Hematopoietic multipotent progenitor cell (in vitro differentiated cells): ENCODE measurements around the gene MLC1. TPM values are rescaled to one million over a fixed set of nuclear protein-coding genes. Genes with fewer than 3 reads are reported as not detected.

Source experiments
- DNase-seq, 3 donors: peaks; one replicate each; pipeline ENCODE4 v3.0.0-alpha.2; 2011 to 2015; ENCODE audit warnings: low read depth in 2 of 3, low spot score in 2 of 3
- total RNA-seq: library from RNA; depleted of rRNA; stranded (reverse); fragments of >200 nt; gene quantifications from one replicate; pipeline ENCODE4 v1.2.3, GENCODE V29; 2012

Gene MLC1
- total RNA-seq, 1 donor, result 139 TPM

DNA sequence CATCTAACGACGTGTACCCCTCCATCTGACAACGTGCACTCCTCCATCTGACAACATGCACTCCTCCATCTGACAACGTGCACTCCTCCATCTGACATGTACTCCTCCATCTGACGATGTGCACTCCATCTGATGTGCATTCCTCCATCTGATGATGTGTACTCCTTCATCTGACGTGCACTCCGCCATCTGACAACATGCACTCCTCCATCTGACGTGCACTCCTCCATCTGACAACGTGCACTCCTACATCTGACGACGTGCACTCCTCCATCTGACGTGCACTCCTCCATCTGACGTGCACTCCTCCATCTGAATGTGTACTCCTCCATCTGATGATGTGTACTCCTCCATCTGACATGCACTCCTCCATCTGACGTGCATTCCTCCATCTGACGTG lies 64.6 kb downstream of the MLC1 start:
- no peak for DNase-seq

DNA sequence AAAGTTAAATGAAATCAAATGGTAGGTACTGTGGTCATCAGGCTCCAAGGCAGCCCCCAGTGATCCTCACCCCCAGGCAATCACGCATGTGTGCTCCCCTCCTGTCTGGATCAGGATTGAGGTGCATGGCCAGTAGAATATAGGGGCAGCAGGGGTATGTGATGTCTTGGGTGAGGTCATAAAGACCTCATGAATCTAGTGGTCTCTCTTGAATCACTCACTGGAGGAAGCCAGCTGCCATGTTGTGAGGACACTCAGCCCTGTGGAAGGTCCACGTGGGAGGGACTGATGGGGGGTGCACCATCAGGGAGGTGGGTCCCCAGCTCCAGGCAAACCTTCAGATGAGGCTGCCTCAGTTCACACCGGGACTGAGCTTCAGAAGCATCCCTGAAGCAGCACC lies 65.9 kb downstream of the MLC1 start:
- no peak for DNase-seq

DNA sequence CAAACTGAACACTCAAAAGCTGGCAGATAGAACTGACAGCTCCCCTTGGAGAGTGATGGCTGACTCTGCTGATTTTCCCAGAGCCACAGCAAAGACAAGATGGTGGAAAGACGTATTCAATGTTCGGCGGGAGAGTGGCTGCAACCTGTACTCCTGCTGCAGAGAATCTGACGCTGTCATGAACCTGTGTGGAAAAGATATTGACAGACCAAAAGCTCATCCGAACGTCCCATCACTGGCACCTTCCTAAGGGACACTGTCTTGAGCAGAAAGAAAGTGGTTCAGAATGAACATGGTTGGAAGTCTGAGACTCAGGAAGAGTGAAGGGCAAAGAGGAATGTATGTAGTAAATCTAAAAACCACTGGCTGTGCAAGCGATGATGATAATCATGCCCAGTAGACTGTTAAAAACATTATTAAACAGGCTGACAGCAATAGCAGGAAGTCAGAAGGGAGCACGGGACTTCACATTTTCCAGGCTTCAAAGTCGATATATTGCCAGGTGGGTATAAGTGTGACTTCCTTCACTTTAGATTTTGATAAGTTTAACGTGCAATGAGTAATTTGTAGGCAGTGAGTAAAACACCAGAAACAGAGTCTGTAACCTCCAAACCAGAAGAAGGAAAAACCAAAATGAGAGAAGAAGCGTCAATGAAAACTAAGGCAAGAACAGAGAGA lies 66.5 kb downstream of the MLC1 start:
- peak in 1 of 3 donors; percentile 26 for DNase-seq

DNA sequence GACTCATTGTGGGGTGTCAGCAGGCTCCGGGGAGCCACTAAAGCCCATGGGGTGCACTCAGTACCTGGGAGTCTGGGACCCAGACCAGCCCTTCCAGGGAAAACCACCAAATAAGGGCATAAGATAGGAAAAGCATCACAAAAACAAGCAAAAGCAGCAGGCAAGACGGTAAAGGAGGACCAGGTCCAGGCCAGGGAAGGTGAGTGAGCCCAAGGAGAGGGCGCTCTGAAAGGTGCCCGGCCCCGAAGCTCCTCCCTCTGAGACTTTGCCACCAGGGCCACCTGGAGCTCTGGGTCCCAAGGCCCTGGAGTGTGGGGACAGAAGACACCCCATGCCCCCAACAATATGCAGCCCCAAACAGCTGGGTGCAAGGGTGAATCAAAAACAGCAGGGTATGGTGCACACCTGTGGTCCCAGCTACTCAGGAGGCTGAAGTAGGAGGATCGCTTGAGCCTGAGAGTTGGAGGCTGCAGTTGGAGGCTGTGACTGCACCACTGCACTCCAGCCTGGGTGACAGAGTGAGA lies 67.5 kb downstream of the MLC1 start:
- no peak for DNase-seq

DNA sequence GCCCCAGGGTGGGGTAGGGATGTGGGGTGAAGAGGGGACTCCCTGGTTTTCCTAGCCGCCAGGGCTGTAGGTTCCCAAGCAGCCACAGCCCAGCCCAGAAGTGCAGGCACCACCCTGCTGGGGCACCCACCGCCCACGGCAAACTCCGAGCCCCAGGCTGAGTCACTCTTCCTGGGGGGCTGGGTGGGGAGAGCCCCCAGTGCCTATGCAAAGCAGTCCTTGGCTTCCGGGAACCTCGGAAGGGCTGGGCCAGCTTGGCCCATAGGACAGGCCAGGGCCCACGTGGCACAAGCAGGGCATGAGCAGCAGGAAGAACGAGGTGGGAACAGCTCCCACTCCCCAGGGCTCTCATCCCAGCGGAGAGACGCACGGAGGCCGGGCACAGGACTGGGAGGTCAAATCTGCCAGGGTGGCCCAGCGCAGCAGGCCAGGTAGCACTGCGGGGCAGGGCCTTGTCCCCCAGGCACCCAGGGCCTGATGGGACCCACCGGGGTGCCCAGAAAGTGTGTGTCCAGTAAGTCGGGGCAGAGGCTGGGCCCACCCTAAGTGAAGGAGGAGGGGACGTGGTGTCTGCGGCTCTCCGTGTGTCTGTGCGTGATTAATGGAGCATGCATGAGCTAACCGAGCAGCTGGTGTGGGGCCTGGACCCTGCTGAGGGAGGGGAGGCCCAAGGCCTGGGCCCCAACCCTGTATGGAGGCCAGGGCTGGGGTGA lies 68.1 kb downstream of the MLC1 start:
- DNase-seq, result no peak

DNA sequence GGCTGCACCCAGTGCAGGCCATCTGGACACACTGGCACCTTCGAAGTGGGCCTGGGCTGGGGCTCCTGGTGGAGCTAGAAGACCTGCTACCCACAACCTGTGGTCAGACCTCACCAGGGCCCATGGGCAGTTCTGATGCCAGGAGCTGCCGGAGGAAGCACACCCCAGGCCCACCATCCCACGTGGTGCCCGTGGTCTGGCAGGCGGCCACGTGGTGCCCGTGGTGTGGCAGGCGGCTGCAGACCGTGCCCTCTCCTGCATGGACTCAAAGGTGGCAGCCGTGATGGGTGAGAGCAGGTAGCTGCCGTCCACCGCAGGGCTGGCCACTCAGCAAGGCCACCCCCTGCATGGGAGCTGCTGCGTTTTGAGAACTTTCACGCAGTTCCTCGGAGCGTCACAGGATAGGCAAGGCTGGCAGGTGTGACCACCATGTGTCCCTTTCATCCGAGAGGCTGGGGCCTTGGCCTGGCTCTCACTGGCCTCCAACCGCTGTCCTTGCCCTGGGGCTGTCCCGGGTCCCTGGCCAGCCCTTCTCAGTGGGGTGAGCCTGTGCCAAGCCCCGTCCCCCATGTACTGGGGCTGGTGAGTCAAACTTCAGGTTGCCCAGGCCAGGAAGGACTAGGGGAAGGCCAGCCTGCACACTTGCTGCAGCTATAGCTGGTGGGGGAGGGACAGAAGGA lies 68.8 kb downstream of the MLC1 start:
- DNase-seq, result no peak

DNA sequence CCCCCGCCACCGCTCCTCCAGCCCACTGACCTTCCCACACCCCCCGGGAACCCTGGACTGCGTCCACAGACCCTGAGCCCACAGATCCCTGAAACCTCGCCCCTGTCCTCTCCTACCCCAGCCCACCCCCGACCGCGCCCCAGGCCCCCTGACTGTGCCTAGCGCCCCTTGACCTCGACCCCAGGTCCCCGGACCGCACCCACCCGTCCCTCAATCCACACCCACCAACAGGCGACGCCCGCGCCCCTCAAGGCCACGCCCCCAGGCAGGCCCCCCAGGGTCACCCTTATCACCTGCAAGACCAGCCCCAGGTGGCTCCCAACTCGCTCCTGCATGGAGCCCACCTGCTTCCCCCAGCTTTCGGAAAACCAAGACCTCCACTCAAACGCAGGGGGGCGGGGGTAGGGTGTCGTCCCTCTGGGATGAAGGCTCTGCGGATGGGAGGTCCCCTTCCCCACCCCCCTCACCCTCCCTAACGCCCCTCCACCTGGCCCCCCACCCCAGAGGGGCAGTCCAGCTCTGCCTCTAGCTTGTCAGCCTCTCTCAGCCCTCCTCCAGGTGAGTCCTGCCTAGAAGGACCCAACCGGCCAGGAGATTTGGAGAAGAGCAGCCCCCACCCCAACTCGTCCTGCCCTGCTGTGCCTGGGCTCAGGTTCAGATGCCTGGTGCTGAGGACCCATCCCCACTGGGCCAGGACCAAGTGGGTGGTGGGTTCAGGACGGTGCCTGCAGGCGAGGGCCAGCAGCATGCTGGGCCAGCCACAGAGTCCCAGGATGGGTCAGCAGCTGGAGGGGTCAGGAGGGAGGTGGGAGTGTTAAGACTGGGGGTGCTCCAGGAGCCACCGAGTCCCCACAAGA lies 69.5 kb downstream of the MLC1 start:
- no peak for DNase-seq

DNA sequence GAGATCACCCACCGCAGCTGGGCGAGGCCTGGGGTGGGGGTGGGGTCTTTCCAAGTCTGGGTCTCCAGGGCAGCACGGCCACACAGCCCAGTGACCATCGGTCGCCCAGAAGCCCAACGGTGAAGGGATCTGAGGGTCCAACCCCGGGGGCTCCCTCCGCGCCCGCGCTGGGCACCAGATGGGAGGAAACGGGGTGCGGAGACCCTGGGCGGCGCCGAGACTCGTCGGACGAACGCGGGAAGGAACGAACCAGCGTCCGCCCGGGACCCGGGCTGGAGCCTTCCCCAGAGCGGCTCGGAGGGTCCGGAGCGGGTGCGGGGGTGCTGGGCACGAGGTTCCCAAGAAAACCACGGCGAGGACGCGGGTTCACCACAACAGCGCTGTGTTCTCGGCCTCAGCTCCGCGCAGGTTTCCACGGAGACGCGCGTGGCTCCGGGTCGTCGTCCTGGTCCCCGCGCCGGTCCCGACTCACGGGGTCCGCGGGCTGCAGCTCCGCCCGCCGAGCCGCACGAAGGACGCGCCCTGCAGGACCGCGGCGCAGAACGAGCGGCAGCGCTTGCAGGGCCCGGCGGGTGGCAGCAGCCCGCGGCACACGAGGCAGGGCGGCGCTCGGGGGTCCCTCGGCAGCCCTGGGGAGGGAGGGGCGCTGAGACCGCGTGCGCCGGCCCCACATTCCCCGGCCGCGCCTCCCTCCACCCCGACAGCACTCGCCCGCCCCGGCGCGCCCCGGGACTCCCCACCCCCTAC lies 70.4 kb downstream of the MLC1 start:
- DNase-seq, result no peak

DNA sequence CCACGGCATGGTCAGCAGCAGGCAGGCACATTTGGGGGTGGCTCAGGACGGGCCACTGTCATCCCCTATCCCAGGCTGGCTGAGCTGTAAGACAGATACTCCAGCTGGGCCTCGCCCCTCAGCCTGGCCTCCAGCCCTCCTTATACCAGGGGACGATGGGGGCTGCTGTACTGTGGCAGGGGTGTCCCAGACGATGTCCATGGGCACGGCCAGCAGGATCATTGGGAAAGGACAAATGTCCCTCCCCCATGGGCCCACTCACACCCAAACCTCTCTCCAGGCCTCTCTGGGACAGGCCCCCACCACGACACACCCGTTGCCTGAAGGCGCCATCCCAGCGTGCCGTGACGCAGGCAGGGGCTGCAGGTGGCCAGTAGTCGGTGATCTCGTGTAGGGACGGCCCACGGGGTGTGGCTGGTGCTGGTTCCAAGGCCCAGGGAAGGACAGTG lies 71.1 kb downstream of the MLC1 start:
- no peak for DNase-seq

DNA sequence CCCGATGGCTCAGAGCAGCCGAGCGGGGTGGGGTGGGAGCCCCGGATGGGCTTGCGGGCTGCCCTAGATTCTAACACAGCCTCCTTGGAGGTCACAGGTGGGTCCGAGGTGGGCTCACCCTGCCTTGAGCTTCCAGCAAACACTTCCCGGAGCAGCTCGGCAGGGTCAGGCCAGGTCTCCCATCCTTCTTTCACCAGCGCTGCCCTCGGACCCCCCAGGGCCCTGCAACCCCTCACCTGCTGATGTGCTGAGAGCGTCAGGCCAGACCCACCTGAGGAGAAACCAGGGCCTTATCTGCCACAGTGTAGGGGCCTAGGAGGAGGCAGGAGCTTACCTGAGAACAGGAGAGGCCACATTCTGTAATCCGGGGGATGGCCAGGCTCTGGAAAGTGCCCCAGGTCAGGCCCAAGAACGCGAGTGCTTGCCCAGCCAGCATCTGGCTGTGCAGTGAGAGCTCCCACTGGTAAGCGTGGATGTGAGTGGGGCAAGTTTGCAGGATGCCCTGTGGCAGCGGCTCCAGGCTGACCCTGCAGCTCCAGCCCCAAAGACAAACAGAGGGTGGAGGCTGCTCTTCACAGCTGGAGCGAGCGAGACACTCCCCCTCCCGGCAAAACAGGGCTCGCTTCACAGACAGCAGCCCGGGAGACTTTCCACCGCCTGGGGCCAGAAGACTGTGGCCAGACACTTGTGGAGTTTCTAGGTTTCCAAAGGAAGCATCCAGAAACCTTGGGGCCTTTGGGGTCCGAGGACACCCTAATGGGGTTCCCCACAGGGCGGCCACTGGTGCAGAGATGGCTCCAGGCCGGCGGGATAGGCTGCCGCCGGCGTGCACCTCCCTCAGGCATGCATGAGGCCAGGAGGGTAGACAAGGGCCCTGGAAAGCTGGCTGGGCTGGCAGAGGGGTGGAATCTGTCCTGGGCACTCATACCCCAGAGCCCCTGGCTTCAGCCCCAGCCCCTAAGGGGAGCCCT lies 72.7 kb downstream of the MLC1 start, which contains the start of gene IL17REL:
Gene IL17REL (minus strand): TSS at position 555 of the 971 bp plus-strand sequence. CDS start 119 bp downstream, at position 436.
- no peak for DNase-seq

DNA sequence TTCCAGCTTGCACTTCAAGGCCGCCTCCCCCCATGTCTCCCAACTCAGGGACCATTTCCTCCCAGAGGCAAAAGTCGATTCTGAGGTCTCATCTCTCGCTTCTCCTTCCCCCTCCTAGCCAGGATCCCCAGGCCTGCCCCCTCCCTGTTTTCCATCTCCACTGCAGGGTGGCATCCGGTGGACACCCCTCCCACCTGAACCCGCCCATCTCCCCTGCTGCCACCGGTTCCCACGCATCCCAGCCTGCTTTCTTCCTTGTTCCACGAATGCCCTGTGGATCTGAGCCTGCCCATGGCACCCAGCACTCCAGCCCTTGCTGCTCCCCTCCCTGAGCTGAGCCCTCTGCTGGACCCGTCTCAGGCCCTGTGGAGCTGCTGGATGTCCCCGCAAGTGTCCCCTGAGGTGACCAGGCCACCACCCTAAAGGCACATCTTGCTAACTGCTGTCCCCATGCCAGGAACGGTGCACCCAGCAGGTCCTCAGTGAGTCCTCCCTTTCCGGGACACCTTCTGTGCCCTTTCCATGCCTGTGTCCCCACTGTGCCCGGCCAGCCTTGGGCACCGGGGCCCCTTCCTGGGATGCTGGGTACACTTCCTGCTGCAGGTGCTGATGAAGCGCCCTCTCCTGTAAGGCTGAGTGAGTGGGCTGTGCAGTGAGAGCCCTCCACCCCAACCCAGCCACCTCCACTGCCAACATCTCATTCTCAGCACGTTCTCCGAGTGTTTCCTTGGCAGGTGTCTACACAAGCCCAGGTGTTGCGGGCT lies 73.6 kb downstream of the MLC1 start:
- no peak for DNase-seq

DNA sequence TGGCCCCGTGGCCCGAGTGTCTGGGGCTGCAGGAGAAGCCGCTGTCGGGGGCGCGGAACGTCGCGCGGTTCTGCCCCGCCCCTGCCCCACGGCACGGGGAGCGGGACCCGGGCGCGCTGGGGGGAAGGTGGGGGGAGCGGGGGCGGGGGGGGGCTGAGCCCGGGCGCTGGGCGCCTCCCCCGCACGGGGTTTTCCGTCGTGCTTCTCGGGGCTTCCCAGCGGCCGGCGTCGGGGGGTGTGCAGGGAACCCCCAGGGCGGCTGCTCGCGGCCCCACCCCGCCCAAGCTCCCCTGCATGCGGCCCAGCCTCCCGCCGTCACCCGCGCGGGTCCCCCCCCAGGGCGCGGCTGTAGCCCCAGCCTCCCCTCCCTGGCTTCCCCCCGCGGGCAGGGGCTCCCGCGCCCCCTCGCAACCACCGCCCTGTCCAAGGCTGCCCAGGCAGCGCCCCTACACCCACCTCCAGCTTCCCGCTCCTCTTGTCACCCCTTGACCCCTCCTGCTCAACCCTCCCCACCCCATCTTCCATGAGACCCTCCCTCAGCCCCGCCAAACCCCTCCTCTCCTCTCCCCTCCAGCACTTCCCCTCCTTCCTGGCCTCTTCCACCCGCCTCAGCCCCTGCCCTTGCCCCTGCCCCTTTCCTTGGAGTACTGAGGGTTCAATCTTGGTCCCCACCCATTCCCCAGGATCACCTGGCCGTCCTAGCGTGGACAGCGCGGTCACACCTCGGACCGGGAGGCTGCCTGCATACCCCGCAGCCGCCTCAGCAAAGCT lies 74.4 kb downstream of the MLC1 start:
- DNase-seq, result peak; percentile 37 to 68 (median 40)

DNA sequence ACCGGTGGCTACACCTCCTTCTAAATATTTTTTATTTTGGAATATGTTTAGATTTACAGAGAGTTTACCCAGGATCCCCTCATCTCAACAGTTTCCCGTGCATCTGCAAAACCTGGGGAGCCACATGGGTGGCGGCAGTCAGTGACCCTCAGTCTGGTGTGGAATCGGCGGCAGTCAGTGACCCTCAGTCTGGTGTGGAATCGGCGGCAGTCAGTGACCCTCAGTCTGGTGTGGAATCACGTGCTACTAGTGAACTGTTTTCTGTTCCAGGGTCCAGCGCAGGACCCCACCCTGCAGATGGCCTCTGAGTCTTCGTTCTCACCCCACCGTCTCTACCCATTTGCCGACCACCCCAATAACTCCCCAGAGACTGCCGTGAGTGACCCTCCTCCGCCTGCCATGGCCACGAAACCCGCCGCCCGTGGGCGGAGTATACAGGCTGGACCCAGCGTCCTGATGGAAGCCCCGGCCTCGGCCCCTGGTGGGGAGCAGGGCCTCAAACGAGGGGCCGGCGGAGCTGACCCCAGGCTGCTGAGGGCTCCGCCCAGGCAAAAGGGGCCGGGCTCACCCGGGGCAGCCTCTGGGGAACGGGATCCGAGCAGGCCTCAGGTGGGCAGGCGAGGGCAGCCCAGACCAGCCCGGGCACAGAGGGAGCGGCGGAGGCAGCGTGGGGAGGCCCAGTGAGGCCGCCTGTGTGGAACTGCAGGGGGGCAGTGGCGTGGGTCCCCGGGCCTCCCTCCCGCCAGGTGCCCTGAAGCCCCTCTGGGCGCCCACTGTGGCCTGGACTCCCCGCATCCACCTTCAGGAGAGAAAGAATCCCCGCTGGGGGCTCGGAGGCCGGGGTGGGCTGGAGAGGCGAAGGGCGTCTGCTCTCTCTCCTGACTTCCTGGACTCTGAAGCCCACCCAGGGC lies 75.2 kb downstream of the MLC1 start:
- DNase-seq, result no peak
